Fibroblast of lung (primary cell): Measurements from ENCODE around the gene GNS. TPM values are rescaled to one million over a fixed set of nuclear protein-coding genes. Genes with fewer than 3 reads are reported as not detected.
A peak's percentile ranks its signal among the peaks of the same experiment; 100 is the strongest.

Experiments
- DNase-seq, 2 donors: peaks; one replicate each; pipeline versions ENCODE4 v3.0.0 to v3.0.0-alpha.2; 2010; ENCODE audit warnings: low read depth in 2 of 2
- H2AFZ ChIP-seq: 2 replicates; pipeline ENCODE4 v1.5.1; 2012; ENCODE audit warnings: low read length, control low read depth, inconsistent platforms
- H3K27ac ChIP-seq: 2 replicates; pipeline ENCODE4 v1.5.1; 2011; ENCODE audit warnings: low read length, control low read depth; ENCODE audit not compliant: insufficient read depth
- H3K27me3 ChIP-seq: 2 replicates; pipeline ENCODE4 v1.5.1; 2011; ENCODE audit warnings: mild to moderate bottlenecking, low read length; ENCODE audit not compliant: control insufficient read depth, insufficient read depth
- H3K36me3 ChIP-seq: 2 replicates; pipeline ENCODE4 v1.5.1; 2011; ENCODE audit warnings: low read length; ENCODE audit not compliant: control insufficient read depth, insufficient read depth
- H3K4me1 ChIP-seq: 2 replicates; pipeline ENCODE4 v1.5.1; 2011; ENCODE audit warnings: low read length; ENCODE audit not compliant: control insufficient read depth, insufficient read depth; ENCODE audit errors: extremely low read depth
- H3K4me2 ChIP-seq: 2 replicates; pipeline ENCODE4 v1.5.1; 2011; ENCODE audit warnings: low read length, control low read depth; ENCODE audit not compliant: insufficient read depth; ENCODE audit errors: extremely low read depth
- H3K4me3 ChIP-seq, 4 experiments: fragments of 200-600 bp in 1 of 4; sonication (generic) in 1 of 4; replicated peaks in 1 of 4; 2 replicates each; pipeline ENCODE4 v1.5.1; 2011 to 2016; ENCODE audit warnings: low read length in 4 of 4, low read depth in 3 of 4, mild to moderate bottlenecking in 3 of 4, control low read depth in 2 of 4, inconsistent platforms in 1 of 4, mixed read lengths in 1 of 4; ENCODE audit not compliant: insufficient read depth in 1 of 4; ENCODE audit errors: control extremely low read depth in 1 of 4
- H3K79me2 ChIP-seq: 2 replicates; pipeline ENCODE4 v1.5.1; 2012; ENCODE audit warnings: mild to moderate bottlenecking, low read length, inconsistent platforms; ENCODE audit not compliant: control insufficient read depth, insufficient read depth
- H3K9ac ChIP-seq: 2 replicates; pipeline ENCODE4 v1.5.1; 2011; ENCODE audit warnings: mild to moderate bottlenecking, low read length, control low read depth; ENCODE audit not compliant: insufficient read depth
- H3K9me3 ChIP-seq: 2 replicates; pipeline ENCODE4 v1.5.1; 2012; ENCODE audit warnings: low read depth, low read length; ENCODE audit not compliant: control insufficient read depth, insufficient read depth
- H4K20me1 ChIP-seq: 2 replicates; pipeline ENCODE4 v1.5.1; 2011; ENCODE audit warnings: low read length; ENCODE audit not compliant: control insufficient read depth, insufficient read depth; ENCODE audit errors: extremely low read depth
- CTCF ChIP-seq, 2 donors: IDR thresholded peaks in 1 of 2; conservative IDR thresholded peaks in 1 of 2; 1 replicate in 1 of 2; 2 replicates in 1 of 2; pipeline ENCODE4 v1.5.1; 2011 to 2012; ENCODE audit warnings: low read length in 2 of 2, control low read depth in 1 of 2, inconsistent platforms in 1 of 2, low read depth in 1 of 2, mild to moderate bottlenecking in 1 of 2
- EZH2 ChIP-seq: IDR thresholded peaks from 2 replicates; pipeline ENCODE4 v1.5.1; 2012; ENCODE audit warnings: low read length, control low read depth, mild to moderate bottlenecking; ENCODE audit errors: missing control alignments
- polyA plus RNA-seq, 2 donors: library from polyadenylated mRNA; depleted of rRNA in 1 of 2; stranded (reverse) in 1 of 2; unstranded in 1 of 2; fragments of >200 nt; gene quantifications; 2 replicates each; pipeline ENCODE4 v1.2.1, GENCODE V29; 2011 to 2012; ENCODE audit warnings: missing spikeins in 1 of 2
- total RNA-seq: library from RNA; depleted of rRNA; stranded (reverse); fragments of >200 nt; gene quantifications from 2 replicates; pipeline ENCODE4 v1.2.1, GENCODE V29; 2014

GNS gene
- total and polyA plus RNA-seq, 2 donors (not counting 1 experiment from before 2014, with no cell fraction given): 219 to 249 TPM

DNA sequence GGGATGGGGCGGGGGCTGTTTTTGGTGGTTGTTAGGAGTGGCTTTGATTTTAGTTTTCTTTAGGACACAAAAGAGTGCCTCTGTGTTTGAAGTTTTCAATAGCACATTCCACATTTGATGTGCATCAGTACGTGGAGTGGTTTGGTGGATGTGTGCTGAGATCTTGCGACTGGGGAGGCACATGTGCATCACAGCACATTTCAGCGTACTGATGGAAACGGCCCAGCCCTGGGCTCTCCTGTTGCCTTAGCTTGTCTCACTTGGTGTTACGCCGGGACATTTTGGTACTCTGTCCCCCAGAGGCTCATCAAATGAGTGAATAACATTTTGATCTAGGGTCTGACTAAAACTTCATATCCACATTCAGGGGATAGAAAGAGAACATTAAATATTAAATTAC lies 70.5 kb downstream of the GNS start:
- no peak for DNase-seq
- Histone ChIP-seq H3K9me3 (no peaks in the 10 kb centered on the region), H3K27ac (no peak overlapping the region)

DNA sequence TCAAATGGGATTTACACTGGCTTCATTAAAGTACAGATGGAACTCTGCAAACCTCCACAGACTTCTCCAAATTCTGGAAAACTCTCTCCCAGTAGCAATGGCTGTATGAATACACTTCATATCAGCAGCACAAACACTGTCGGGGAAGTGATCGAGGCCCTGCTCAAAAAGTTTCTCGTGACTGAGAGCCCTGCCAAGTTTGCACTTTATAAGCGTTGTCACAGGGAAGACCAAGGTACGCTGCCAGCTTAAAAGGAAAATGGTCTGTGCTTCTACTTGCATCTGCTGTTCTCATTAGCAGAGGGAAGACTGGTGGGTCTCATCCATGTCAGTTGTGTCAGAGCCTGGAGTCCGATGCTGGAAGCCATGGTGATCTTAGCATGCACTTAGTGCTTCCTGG lies 71.0 kb downstream of the GNS start:
- Histone ChIP-seq H3K9ac (no peak overlapping the region), H3K4me1 (peaks cover 2% of the 10 kb centered on the region), H3K27ac (peak overlapping the region; percentile 19), H3K9me3 (no peaks in the 10 kb centered on the region), H4K20me1 (no peaks in the 10 kb centered on the region), H3K4me3 (no peak overlapping the region), H3K4me2 (no peak overlapping the region), H3K79me2 (peaks cover 5% of the 10 kb centered on the region), H3K27me3 (no peaks in the 10 kb centered on the region), H3K36me3 (peaks cover 2% of the 10 kb centered on the region), H2AFZ (no peak overlapping the region)
- no peak for DNase-seq
- TF ChIP-seq CTCF (conservative IDR thresholded peaks at IDR 0.05 in 1 of 2, IDR thresholded peaks at IDR 0.05 in 1 of 2; ENCODE audit: low read depth in 1 of 2, low read length in 2 of 2): no peak

More for the DNA sequence above, 70.5 kb downstream of the GNS start:
- Histone ChIP-seq H2AFZ (no peak overlapping the region), H4K20me1 (no peaks in the 10 kb centered on the region), H3K4me3 (no peak overlapping the region), H3K4me1 (peaks cover 2% of the 10 kb centered on the region), H3K27me3 (no peaks in the 10 kb centered on the region), H3K36me3 (peaks cover 2% of the 10 kb centered on the region), H3K79me2 (peaks cover 1% of the 10 kb centered on the region), H3K9ac (no peak overlapping the region), H3K4me2 (no peak overlapping the region)
- no peak for TF ChIP-seq CTCF (conservative IDR thresholded peaks at IDR 0.05 in 1 of 2, IDR thresholded peaks at IDR 0.05 in 1 of 2; ENCODE audit: low read depth in 1 of 2, low read length in 2 of 2)
- no peak for TF ChIP-seq EZH2

- peak; percentile 50 to 70 for DNase-seq
- no peak overlapping the region for H3K4me2 ChIP-seq
These were observed 71.4 kb downstream of the GNS start for GRCh38 chr12:64687816-64688215.

More at GRCh38 chr12:64687816-64688215, 71.4 kb downstream of the GNS start:
- Histone ChIP-seq H2AFZ (no peak overlapping the region), H3K36me3 (peaks cover 2% of the 10 kb centered on the region), H3K27me3 (no peaks in the 10 kb centered on the region), H3K4me1 (peaks cover 3% of the 10 kb centered on the region), H4K20me1 (no peaks in the 10 kb centered on the region), H3K9me3 (no peaks in the 10 kb centered on the region), H3K79me2 (peaks cover 9% of the 10 kb centered on the region), H3K4me3 (no peak overlapping the region), H3K27ac (peak overlapping the region; percentile 19), H3K9ac (no peak overlapping the region)
- TF ChIP-seq CTCF (conservative IDR thresholded peaks at IDR 0.05 in 1 of 2, IDR thresholded peaks at IDR 0.05 in 1 of 2; ENCODE audit: low read depth in 1 of 2, low read length in 2 of 2) (no peak), EZH2 (no peak)
